Caco-2 (cell line): ENCODE measurements around the gene IL32. TPM values are rescaled to one million over a fixed set of nuclear protein-coding genes. Genes with fewer than 3 reads are reported as not detected.

Source experiments
- BruUV-seq: library from RNA; stranded (reverse); fragments of 400-500 nt; replicated peaks from 2 replicates; lab custom pipeline; 2021; lab: Mats Ljungman, UMichigan
- CTCF ChIA-PET: fragments of 300-600 bp; sonication (Branson Sonifier 250); formaldehyde crosslinking; loops from one replicate; lab custom pipeline; 2022; ENCODE audit warnings: antibody characterized with exemption; lab: Charles Lee
- POLR2A ChIA-PET: fragments of 300-600 bp; sonication (Branson Sonifier 250); formaldehyde crosslinking; loops from one replicate; lab custom pipeline; 2022; ENCODE audit warnings: antibody characterized with exemption; lab: Charles Lee
- DNase-seq, 2 experiments: peaks; one replicate each; pipeline versions ENCODE4 v3.0.0 to v3.0.0-alpha.2; 2020 to 2022
- H3K27me3 ChIP-seq: replicated peaks from 2 replicates; pipeline ENCODE4 v1.6.0; 2011; ENCODE audit warnings: low read length; ENCODE audit not compliant: control insufficient read depth, insufficient read depth
- H3K36me3 ChIP-seq: 2 replicates; pipeline ENCODE4 v1.5.1; 2011; ENCODE audit warnings: low read length; ENCODE audit not compliant: control insufficient read depth, insufficient read depth
- H3K4me1 ChIP-seq: fragments of 250-450 bp; sonication (Bioruptor Pico); 2 replicates; pipeline ENCODE4 v1.5.1; 2020; ENCODE audit warnings: mild to moderate bottlenecking
- H3K4me3 ChIP-seq: 2 replicates; pipeline ENCODE4 v1.5.1; 2011; ENCODE audit warnings: low read depth, mild to moderate bottlenecking, control low read depth, low read length
- H3K9me3 ChIP-seq: fragments of 250-450 bp; sonication (Bioruptor Pico); 2 replicates; pipeline ENCODE4 v1.5.1; 2020; ENCODE audit warnings: mild to moderate bottlenecking, moderate library complexity
- H3K27ac Mint-ChIP-seq: one replicate; pipeline ENCODE4 v1.8.0; 2022; ENCODE audit warnings: mixed read lengths; ENCODE audit not compliant: unreplicated experiment
- H3K27me3 Mint-ChIP-seq: one replicate; pipeline ENCODE4 v1.8.0; 2022; ENCODE audit warnings: mixed read lengths; ENCODE audit not compliant: insufficient read depth, unreplicated experiment
- H3K36me3 Mint-ChIP-seq: one replicate; pipeline ENCODE4 v1.8.0; 2022; ENCODE audit warnings: mild to moderate bottlenecking, mixed read lengths; ENCODE audit not compliant: insufficient read depth, unreplicated experiment
- H3K4me1 Mint-ChIP-seq: one replicate; pipeline ENCODE4 v1.8.0; 2022; ENCODE audit warnings: low read depth, mixed read lengths; ENCODE audit not compliant: unreplicated experiment
- H3K4me3 Mint-ChIP-seq: one replicate; pipeline ENCODE4 v1.8.0; 2022; ENCODE audit warnings: mild to moderate bottlenecking, moderate library complexity, mixed read lengths; ENCODE audit not compliant: unreplicated experiment
- H3K9me3 Mint-ChIP-seq: one replicate; pipeline ENCODE4 v1.8.0; 2022; ENCODE audit warnings: mixed read lengths; ENCODE audit not compliant: unreplicated experiment
- intact Hi-C: fragments of 100-400 bp; cut with micrococcal nuclease; formaldehyde crosslinking; loops from one replicate; pipeline ENCODE4 v1.10.0; 2022; ENCODE audit not compliant: unreplicated experiment
- total RNA-seq: library from RNA; stranded (reverse); gene quantifications from 2 replicates; pipeline ENCODE4 v1.2.3, GENCODE V29; 2022
- TF ChIP-seq, protein P1 (sequence below), 2 experiments: fragments of 200-600 bp in 1 of 2; IDR thresholded peaks; 1 replicate in 1 of 2; 2 replicates in 1 of 2; pipeline versions ENCODE4 v1.5.1 to v1.8.0; 2011 to 2022; ENCODE audit warnings: antibody characterized with exemption in 1 of 2, control low read depth in 1 of 2, inconsistent platforms in 1 of 2, low read depth in 1 of 2, low read length in 1 of 2, mild to moderate bottlenecking in 1 of 2, moderate library complexity in 1 of 2; ENCODE audit not compliant: insufficient read depth in 1 of 2, severe bottlenecking in 1 of 2, unreplicated experiment in 1 of 2

Gene IL32
- total RNA-seq, 1 experiment from 2014 or later = 149 TPM

DNA sequence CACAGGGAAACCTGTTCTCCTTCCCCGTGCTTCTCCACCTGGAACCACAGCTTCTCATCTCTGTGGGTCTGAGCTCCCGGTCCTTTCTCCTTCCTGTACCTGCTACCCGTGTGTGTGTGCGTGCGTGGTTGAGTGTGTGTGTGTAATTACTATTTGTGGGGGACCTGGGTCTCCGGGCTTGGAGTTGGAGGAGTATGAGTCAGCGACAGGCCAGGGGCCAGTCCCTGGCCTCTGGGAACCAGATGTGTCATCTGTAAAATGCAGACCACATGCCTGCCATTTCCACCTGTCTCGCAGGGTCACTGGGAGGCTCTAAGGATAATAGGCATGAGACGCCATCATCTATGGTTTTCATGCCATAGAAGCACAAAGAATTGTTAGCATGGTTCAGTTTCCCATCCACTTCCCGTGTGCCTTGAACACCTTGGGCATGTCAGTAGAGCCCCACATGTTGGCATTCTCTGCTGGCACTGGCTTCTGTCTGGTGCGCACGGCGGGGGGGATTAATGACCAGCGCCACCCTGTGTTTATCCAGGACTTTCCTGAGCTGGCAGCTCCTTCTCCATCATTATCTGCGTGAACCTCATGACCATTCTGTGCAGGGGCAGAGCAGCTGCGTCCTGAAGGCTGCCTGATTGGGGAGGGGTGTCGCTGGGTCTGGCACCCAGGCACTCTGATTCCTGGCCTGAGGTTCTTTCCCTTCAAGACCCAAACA is 48.5 kb downstream of the IL32 start:
- Histone ChIP-seq H3K27me3 (no peaks in the 10 kb centered on the region), H3K9me3 (no peaks in the 10 kb centered on the region), H3K4me3 (peak overlapping the region; percentile 50; the same call in 1 of the 2 replicates), H3K36me3 (no peaks in the 10 kb centered on the region), H3K4me1 (peaks cover 4% of the 10 kb centered on the region; the same call in 1 of the 2 replicates)
- Mint-ChIP-seq H3K4me1 (peaks cover 6% of the 10 kb centered on the region), H3K4me3 (peak overlapping the region; percentile 70), H3K27ac (no peak overlapping the region), H3K9me3 (no peaks in the 10 kb centered on the region), H3K27me3 (no peaks in the 10 kb centered on the region), H3K36me3 (peaks cover 12% of the 10 kb centered on the region)
- BruUV-seq = no TSS peak
- TF ChIP-seq, protein P1, sequence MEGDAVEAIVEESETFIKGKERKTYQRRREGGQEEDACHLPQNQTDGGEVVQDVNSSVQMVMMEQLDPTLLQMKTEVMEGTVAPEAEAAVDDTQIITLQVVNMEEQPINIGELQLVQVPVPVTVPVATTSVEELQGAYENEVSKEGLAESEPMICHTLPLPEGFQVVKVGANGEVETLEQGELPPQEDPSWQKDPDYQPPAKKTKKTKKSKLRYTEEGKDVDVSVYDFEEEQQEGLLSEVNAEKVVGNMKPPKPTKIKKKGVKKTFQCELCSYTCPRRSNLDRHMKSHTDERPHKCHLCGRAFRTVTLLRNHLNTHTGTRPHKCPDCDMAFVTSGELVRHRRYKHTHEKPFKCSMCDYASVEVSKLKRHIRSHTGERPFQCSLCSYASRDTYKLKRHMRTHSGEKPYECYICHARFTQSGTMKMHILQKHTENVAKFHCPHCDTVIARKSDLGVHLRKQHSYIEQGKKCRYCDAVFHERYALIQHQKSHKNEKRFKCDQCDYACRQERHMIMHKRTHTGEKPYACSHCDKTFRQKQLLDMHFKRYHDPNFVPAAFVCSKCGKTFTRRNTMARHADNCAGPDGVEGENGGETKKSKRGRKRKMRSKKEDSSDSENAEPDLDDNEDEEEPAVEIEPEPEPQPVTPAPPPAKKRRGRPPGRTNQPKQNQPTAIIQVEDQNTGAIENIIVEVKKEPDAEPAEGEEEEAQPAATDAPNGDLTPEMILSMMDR (IDR thresholded peaks at IDR 0.05; ENCODE audit: insufficient read depth in 1 of 2, low read depth in 1 of 2, low read length in 1 of 2, severe bottlenecking in 1 of 2, unreplicated experiment in 1 of 2) = no peak
- intact Hi-C loops = no loop called here
- POLR2A ChIA-PET = no interaction called here
- CTCF ChIA-PET = no interaction called here
- no peak for DNase-seq

DNA sequence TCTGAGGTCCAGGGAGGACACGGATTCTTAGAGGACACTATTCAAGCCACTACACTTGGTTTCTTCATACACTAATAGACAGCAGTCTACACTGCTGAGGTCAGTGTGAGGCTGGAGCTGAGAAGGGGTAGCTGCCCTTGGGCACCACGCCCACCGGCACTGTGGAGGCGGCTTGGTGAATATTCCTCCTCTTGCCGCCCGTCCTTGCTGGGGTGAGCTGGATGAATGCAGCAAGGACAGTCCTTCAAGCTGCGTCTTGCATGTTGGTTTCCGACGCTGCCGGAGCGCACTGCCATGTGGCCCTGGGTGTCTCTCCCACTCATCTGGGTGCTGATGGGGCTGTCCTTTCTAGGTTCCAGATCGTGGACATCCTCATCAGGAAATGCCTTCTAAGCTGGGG is 49.6 kb downstream of the IL32 start:
- TF ChIP-seq, protein P1 (IDR thresholded peaks at IDR 0.05; ENCODE audit: insufficient read depth in 1 of 2, low read depth in 1 of 2, low read length in 1 of 2, severe bottlenecking in 1 of 2, unreplicated experiment in 1 of 2) = no peak
- H3K36me3 Mint-ChIP-seq = peaks cover 19% of the 10 kb centered on the region
- peak overlapping the region; percentile 20 for H3K4me3 Mint-ChIP-seq
- DNase-seq = no peak
- ChIA-PET POLR2A (no interaction called here), CTCF (no interaction called here)
- H3K36me3 ChIP-seq = no peaks in the 10 kb centered on the region
- H3K9me3 Mint-ChIP-seq = no peaks in the 10 kb centered on the region
- no peaks in the 10 kb centered on the region for H3K27me3 ChIP-seq
- peaks cover 6% of the 10 kb centered on the region for H3K4me1 Mint-ChIP-seq
- intact Hi-C loops = no loop called here
- no peak overlapping the region for H3K27ac Mint-ChIP-seq
- no peaks in the 10 kb centered on the region for H3K27me3 Mint-ChIP-seq
- no peaks in the 10 kb centered on the region for H3K9me3 ChIP-seq
- no TSS peak for BruUV-seq
- H3K4me1 ChIP-seq = peaks cover 4% of the 10 kb centered on the region; the same call in 1 of the 2 replicates
- H3K4me3 ChIP-seq = no peak overlapping the region

DNA sequence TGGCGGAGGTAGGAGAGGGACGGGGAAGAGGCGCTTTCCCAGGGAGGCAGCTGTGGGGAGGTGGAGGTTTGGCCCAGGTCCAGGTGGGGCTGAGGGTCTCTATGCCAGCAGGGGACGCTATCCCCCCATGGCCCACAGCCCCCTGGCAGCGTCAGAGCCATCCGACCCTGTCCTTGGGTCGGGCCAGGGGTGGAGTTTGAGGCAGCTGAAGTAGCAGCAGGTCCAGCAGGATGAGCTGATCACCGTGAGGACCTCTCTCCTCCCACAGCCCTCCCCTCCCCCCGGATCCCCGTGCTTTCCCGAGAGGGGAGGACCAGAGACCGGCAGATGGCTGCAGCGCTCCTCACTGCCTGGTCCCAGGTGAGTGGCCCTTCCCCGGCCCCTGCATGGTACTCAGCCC is 50.1 kb downstream of the IL32 start:
- Histone ChIP-seq H3K27me3 (no peaks in the 10 kb centered on the region), H3K9me3 (no peaks in the 10 kb centered on the region), H3K36me3 (no peaks in the 10 kb centered on the region), H3K4me3 (no peak overlapping the region), H3K4me1 (peaks cover 4% of the 10 kb centered on the region; the same call in 1 of the 2 replicates)
- Mint-ChIP-seq H3K4me3 (no peak overlapping the region), H3K36me3 (peaks cover 19% of the 10 kb centered on the region), H3K27me3 (no peaks in the 10 kb centered on the region), H3K4me1 (peaks cover 6% of the 10 kb centered on the region), H3K27ac (no peak overlapping the region), H3K9me3 (no peaks in the 10 kb centered on the region)
- POLR2A ChIA-PET = no interaction called here
- CTCF ChIA-PET = no interaction called here
- BruUV-seq = no TSS peak
- TF ChIP-seq, protein P1 (IDR thresholded peaks at IDR 0.05; ENCODE audit: insufficient read depth in 1 of 2, low read depth in 1 of 2, low read length in 1 of 2, severe bottlenecking in 1 of 2, unreplicated experiment in 1 of 2) = no peak
- DNase-seq = no peak
- intact Hi-C loops = no loop called here
